HG03558 (cell line): Measurements from ENCODE around the gene TP53BP1.

Experiments
- ATAC-seq: cut with Tn5 transposase; IDR thresholded peaks from one replicate; pipeline ENCODE4 v1.9.1; 2021; ENCODE audit warnings: moderate number of reproducible peaks; ENCODE audit not compliant: unreplicated experiment; ENCODE audit errors: extremely low read depth

TP53BP1 gene

GRCh38 chr15:43370310-43370974 lies 122.5 kb downstream of the TP53BP1 start:
- ATAC-seq = no peak

GRCh38 chr15:43361313-43361903 lies 131.5 kb downstream of the TP53BP1 start:
- ATAC-seq = no peak

- ATAC-seq = no peak
Observed at GRCh38 chr15:43360821-43361220, 132.1 kb downstream of the TP53BP1 start.
